Breast epithelium (tissue), 4 donors: ENCODE measurements around the gene ABTB2. TPM values are rescaled to one million over a fixed set of nuclear protein-coding genes. Genes with fewer than 3 reads are reported as not detected.

Source experiments
- DNase-seq, 2 donors: peaks; one replicate each; pipeline ENCODE4 v3.0.0-alpha.2; 2019; ENCODE audit warnings: low spot score in 2 of 2
- H3K27ac ChIP-seq, 2 donors: fragments of 200-600 bp; sonication (generic) in 1 of 2; one replicate each; pipeline ENCODE4 v1.5.1; 2016 to 2019; ENCODE audit warnings: mild to moderate bottlenecking in 1 of 2
- H3K27me3 ChIP-seq, 2 donors: fragments of 200-600 bp; sonication (generic) in 1 of 2; one replicate each; pipeline versions ENCODE4 v1.5.1 to v1.6.0; 2017 to 2019; ENCODE audit warnings: control low read depth in 1 of 2, mild to moderate bottlenecking in 1 of 2
- H3K36me3 ChIP-seq: fragments of 200-600 bp; one replicate; pipeline ENCODE4 v1.5.1; 2019
- H3K4me1 ChIP-seq, 2 donors: fragments of 200-600 bp; sonication (generic); one replicate each; pipeline ENCODE4 v1.5.1; 2016 to 2019; ENCODE audit warnings: control low read depth in 1 of 2
- H3K4me3 ChIP-seq, 3 donors: fragments of 200-600 bp; sonication (generic); 1 replicate in 2 of 3; 2 replicates in 1 of 3; pipeline ENCODE4 v1.5.1; 2016 to 2019; ENCODE audit warnings: mild to moderate bottlenecking in 3 of 3, moderate library complexity in 2 of 3
- H3K9me3 ChIP-seq, 2 donors: fragments of 200-600 bp; sonication (generic) in 1 of 2; one replicate each; pipeline ENCODE4 v1.5.1; 2016 to 2019; ENCODE audit warnings: control low read depth in 1 of 2
- POLR2A ChIP-seq: fragments of 450-650 bp; IDR thresholded peaks from one replicate; pipeline ENCODE4 v1.6.1; 2016; ENCODE audit warnings: antibody characterized with exemption, mild to moderate bottlenecking, moderate library complexity
- POLR2AphosphoS5 ChIP-seq, 3 donors: sonication (generic); formaldehyde crosslinking; IDR thresholded peaks; one replicate each; pipeline ENCODE4 v1.6.1; 2017; ENCODE audit warnings: antibody characterized with exemption in 3 of 3
- intact Hi-C: fragments of 100-400 bp; cut with DNase I; formaldehyde crosslinking; loops from one replicate; pipeline ENCODE4 v1.15.1; 2023; ENCODE audit warnings: low total_unique reads
- total RNA-seq, 3 donors: library from RNA; depleted of rRNA; stranded (reverse); fragments of >200 nt; gene quantifications; one replicate each; pipeline ENCODE4 v1.1.0, GENCODE V29; 2016
- TF ChIP-seq, protein P1 (sequence below), 3 donors: fragments of 450-650 bp; IDR thresholded peaks; one replicate each; pipeline ENCODE4 v1.5.1; 2016 to 2017; ENCODE audit warnings: antibody characterized with exemption in 3 of 3, mild to moderate bottlenecking in 3 of 3, moderate library complexity in 3 of 3

ABTB2 gene
- total RNA-seq, 3 donors from 2014 or later, result 1.3 to 5.6 (median 1.9) TPM

DNA sequence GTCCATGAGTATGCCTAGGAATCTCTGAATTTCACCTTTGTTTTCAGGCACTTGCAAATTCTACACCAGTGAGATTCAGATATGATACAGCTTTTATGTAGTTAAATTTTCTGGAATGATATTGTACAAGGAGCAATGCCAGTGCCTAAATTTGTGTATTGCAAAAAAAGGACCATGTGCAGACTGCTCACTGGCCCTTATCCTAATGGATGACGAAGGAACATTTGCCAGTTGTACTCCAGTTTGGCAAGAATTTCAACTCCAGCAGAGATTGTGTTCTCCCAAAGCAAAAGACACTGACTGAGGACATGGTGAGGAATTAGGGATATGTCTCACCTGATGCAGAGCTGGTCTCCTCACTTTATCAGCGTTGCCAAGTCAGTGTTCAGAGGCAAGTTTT is 243.8 kb downstream of the ABTB2 start:
- H3K4me3 ChIP-seq, result no peak overlapping the region
- peaks cover 30% of the 10 kb centered on the region for H3K36me3 ChIP-seq
- no peaks in the 10 kb centered on the region for H3K9me3 ChIP-seq
- no peaks in the 10 kb centered on the region for H3K4me1 ChIP-seq
- no peak for DNase-seq
- intact Hi-C loops, result no loop called here
- H3K27me3 ChIP-seq, result no peaks in the 10 kb centered on the region
- no peak overlapping the region for H3K27ac ChIP-seq
- TF ChIP-seq, protein P1, sequence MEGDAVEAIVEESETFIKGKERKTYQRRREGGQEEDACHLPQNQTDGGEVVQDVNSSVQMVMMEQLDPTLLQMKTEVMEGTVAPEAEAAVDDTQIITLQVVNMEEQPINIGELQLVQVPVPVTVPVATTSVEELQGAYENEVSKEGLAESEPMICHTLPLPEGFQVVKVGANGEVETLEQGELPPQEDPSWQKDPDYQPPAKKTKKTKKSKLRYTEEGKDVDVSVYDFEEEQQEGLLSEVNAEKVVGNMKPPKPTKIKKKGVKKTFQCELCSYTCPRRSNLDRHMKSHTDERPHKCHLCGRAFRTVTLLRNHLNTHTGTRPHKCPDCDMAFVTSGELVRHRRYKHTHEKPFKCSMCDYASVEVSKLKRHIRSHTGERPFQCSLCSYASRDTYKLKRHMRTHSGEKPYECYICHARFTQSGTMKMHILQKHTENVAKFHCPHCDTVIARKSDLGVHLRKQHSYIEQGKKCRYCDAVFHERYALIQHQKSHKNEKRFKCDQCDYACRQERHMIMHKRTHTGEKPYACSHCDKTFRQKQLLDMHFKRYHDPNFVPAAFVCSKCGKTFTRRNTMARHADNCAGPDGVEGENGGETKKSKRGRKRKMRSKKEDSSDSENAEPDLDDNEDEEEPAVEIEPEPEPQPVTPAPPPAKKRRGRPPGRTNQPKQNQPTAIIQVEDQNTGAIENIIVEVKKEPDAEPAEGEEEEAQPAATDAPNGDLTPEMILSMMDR (IDR thresholded peaks at IDR 0.05), result no peak
- no peak for TF ChIP-seq POLR2AphosphoS5 (IDR thresholded peaks at IDR 0.05)
- TF ChIP-seq POLR2A, result no peak

DNA sequence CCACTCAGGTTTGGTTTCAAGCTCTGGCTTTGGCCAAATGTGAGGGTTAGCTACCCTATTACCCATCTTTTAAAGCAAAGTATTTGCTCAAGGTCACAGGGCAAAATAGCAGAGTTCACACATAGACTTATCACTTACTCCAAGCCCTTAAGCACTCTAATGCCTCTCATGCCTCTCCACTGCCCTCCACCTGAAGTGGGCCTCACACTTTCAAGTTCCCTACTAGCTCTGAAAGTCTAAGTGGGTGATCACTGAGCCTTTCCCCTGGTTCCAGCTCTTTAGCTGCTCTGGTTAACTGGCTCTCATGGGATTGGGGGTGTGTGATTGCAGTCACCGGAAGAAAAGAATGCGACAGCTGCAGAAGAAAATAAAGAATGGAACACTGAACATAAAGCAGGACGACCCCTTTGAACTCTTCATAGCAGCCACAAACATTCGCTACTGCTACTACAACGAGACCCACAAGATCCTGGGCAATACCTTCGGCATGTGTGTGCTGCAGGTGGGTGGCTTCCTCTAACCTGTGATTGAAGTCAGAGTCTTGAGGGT is 246.0 kb downstream of the ABTB2 start:
- Histone ChIP-seq H3K9me3 (no peaks in the 10 kb centered on the region), H3K36me3 (peaks cover 24% of the 10 kb centered on the region), H3K4me1 (no peaks in the 10 kb centered on the region), H3K27ac (no peak overlapping the region), H3K27me3 (no peaks in the 10 kb centered on the region), H3K4me3 (no peak overlapping the region)
- no peak for TF ChIP-seq POLR2AphosphoS5 (IDR thresholded peaks at IDR 0.05)
- TF ChIP-seq, protein P1 (IDR thresholded peaks at IDR 0.05), result no peak
- no peak for TF ChIP-seq POLR2A
- intact Hi-C loops, result no loop called here
- DNase-seq, result no peak

DNA sequence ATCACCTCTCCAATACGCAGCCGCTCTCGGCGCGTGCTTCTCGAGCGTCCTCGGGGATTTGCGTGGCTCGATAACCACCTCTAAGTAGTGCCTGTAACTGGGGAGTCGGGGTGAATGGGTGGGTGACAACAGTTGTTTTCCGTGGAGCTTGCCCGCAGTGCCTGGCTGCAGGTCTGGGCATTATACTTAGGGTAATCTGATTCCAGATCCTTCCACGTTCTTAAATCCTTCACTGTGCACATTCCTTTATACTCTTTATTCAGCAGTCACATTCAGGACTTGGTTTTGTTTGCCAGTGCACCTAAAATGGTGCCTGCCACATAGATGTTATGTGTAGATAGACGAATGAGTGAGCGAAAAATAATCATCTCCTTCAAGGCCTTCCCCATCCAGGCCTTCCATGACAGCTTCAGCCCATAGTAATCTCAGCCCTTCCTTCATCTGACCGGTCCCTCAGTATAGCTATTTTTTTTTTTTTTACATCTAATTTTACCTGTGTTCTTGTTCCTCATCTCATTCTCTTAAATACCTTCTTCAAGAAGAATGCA is 251.8 kb downstream of the ABTB2 start:
- Histone ChIP-seq H3K27me3 (no peaks in the 10 kb centered on the region), H3K4me3 (peak overlapping the region; percentile 78 to 90 (median 89)), H3K27ac (peak overlapping the region; percentile 96 to 98), H3K36me3 (peaks cover 9% of the 10 kb centered on the region), H3K4me1 (peaks cover 0 to 6% of the 10 kb centered on the region in 2 donors), H3K9me3 (no peaks in the 10 kb centered on the region)
- DNase-seq, result no peak
- TF ChIP-seq, protein P1 (IDR thresholded peaks at IDR 0.05), result no peak
- TF ChIP-seq POLR2A (no peak), POLR2AphosphoS5 (IDR thresholded peaks at IDR 0.05) (no peak)
- intact Hi-C loops, result no loop called here

DNA sequence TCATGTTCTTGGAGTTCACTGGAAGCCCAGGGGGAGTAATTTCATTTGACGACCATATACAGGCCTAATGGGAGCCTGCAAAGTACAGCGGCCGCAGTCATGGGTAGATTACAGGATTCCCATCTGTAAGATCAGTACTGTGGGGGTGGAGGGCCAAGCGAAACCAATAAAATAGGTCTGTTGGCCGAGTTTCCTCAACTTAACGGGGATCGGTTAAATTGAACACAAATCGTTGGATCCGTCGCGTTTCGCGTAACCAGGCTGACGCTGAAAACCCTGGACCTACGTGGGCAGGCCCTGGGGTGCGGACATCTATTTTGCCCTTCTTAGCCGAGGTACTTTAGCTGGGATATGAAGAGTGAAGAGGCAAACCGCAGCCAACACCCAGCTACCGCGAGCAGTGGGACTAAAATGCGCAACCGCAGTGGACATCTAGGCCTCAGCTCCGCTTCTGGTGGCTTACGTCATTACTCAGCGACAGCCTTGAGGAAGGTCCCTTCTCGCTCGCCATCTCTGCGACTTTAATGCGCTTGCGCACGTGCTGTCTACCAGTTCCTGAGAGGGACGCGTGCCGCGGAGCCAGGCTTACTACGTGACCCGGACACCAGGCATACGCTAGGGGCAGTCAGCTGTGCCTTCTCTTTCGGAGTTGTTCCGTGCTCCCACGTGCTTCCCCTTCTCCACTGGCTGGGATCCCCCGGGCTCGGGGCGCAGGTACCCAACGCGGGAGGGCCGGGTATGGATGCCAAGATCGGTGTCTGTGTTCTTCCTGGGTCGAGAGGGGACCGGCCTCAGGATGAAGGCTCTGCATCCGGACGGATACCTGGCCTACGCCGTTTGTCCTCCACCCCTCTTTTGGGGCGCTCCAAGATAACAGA is 252.5 kb downstream of the ABTB2 start, which contains the start of gene NAT10:
Gene NAT10, plus strand, starts transcription at position 551 of the 878 bp plus-strand sequence. CDS start 2,597 bp downstream, outside the sequence.
- intact Hi-C loops, result no loop called here

More for the DNA sequence above, 252.5 kb downstream of the ABTB2 start, which contains the start of gene NAT10:
- peaks cover 0 to 6% of the 10 kb centered on the region in 2 donors for H3K4me1 ChIP-seq
- peak within 1 kb of the TSS; percentile 78 to 90 (median 89) for H3K4me3 ChIP-seq
- peaks cover 9% of the 10 kb centered on the region for H3K36me3 ChIP-seq
- peak within 1 kb of the TSS; percentile 96 to 98 for H3K27ac ChIP-seq
- no peaks in the 10 kb centered on the region for H3K27me3 ChIP-seq
- TF ChIP-seq POLR2A, result peak; percentile 81
- TF ChIP-seq, protein P1 (IDR thresholded peaks at IDR 0.05), result peak in 2 of 3 donors; percentile 12 to 24
- TF ChIP-seq POLR2AphosphoS5 (IDR thresholded peaks at IDR 0.05), result peak; percentile 97 to 99 (median 98)
- peak; percentile 93 to 97 for DNase-seq
- H3K9me3 ChIP-seq, result no peaks in the 10 kb centered on the region
